H1 (cell line): ENCODE measurements around the gene RIMKLA. TPM values are rescaled to one million over a fixed set of nuclear protein-coding genes. Genes with fewer than 3 reads are reported as not detected.

Experiments
- CTCF ChIA-PET: fragments of 300-600 bp; sonication (Branson Sonifier 250); formaldehyde crosslinking; loops from one replicate; lab custom pipeline; 2021; ENCODE audit not compliant: partially characterized antibody; lab: Charles Lee
- POLR2A ChIA-PET: fragments of 300-600 bp; sonication (Branson Sonifier 250); formaldehyde crosslinking; loops from one replicate; lab custom pipeline; 2021; ENCODE audit warnings: inconsistent platforms; ENCODE audit not compliant: partially characterized antibody; lab: Charles Lee
- DNase-seq, 2 experiments: peaks; one replicate each; pipeline versions ENCODE4 v3.0.0 to v3.0.0-alpha.2; 2010 to 2022; ENCODE audit warnings: low spot score in 2 of 2, low read depth in 1 of 2, mixed read lengths in 1 of 2
- FAIRE-seq: peaks from 2 replicates; lab custom pipeline; 2011; peaks lifted over from hg19 to GRCh38; lab: Jason Lieb, UNC
- H2AFZ ChIP-seq: 2 replicates; pipeline ENCODE4 v1.8.1; 2012; ENCODE audit warnings: low read length, inconsistent platforms
- H2AK5ac ChIP-seq: 2 replicates; pipeline ENCODE4 v1.6.1; 2013; ENCODE audit warnings: low read depth, low read length
- H2BK120ac ChIP-seq: replicated peaks from 2 replicates; pipeline ENCODE3; 2013; ENCODE audit warnings: low read depth, low read length, inconsistent platforms
- H2BK12ac ChIP-seq: 2 replicates; pipeline ENCODE4 v1.6.1; 2013; ENCODE audit warnings: low read depth, low read length
- H2BK15ac ChIP-seq: 2 replicates; pipeline ENCODE4 v1.6.1; 2013; ENCODE audit warnings: low read length
- H2BK20ac ChIP-seq: 2 replicates; pipeline ENCODE4 v1.6.1; 2013; ENCODE audit warnings: low read length
- H2BK5ac ChIP-seq: 2 replicates; pipeline ENCODE4 v1.6.1; 2013; ENCODE audit warnings: low read depth, low read length
- H3K14ac ChIP-seq: 2 replicates; pipeline ENCODE4 v1.6.1; 2013; ENCODE audit warnings: inconsistent platforms; ENCODE audit not compliant: insufficient read length
- H3K18ac ChIP-seq: 2 replicates; pipeline ENCODE4 v1.6.1; 2013; ENCODE audit warnings: low read length; ENCODE audit errors: extremely low read depth
- H3K23ac ChIP-seq: 2 replicates; pipeline ENCODE4 v1.6.1; 2013; ENCODE audit warnings: inconsistent platforms; ENCODE audit not compliant: insufficient read length
- H3K23me2 ChIP-seq: 2 replicates; pipeline ENCODE4 v1.6.1; 2013; ENCODE audit warnings: low read depth, low read length
- H3K27ac ChIP-seq: 2 replicates; pipeline ENCODE4 v1.6.1; 2011; ENCODE audit warnings: low read depth, low read length, inconsistent platforms
- H3K27me3 ChIP-seq, 4 experiments: replicated peaks in 1 of 4; 1 replicate in 1 of 4; 2 replicates in 3 of 4; pipeline versions ENCODE4 v1.6.1 to v1.8.1; 2011 to 2013; ENCODE audit warnings: low read length in 3 of 4, mild to moderate bottlenecking in 3 of 4, inconsistent platforms in 2 of 4, mixed read lengths in 2 of 4, moderate library complexity in 1 of 4; ENCODE audit not compliant: control insufficient read depth in 3 of 4, insufficient read depth in 3 of 4; ENCODE audit errors: extremely low read depth in 1 of 4
- H3K36me3 ChIP-seq, 4 experiments: 2 replicates each; pipeline versions ENCODE4 v1.6.1 to v1.8.1; 2011 to 2013; ENCODE audit warnings: mild to moderate bottlenecking in 4 of 4, low read length in 3 of 4, moderate library complexity in 2 of 4, control low read depth in 1 of 4, inconsistent platforms in 1 of 4; ENCODE audit not compliant: insufficient read depth in 4 of 4, control insufficient read depth in 2 of 4
- H3K4ac ChIP-seq: replicated peaks from 2 replicates; pipeline ENCODE3; 2013; ENCODE audit warnings: low read length, low read depth, mixed read lengths, inconsistent platforms; ENCODE audit not compliant: insufficient read length
- H3K4me1 ChIP-seq, 4 experiments: replicated peaks in 1 of 4; 1 replicate in 1 of 4; 2 replicates in 3 of 4; pipeline versions ENCODE4 v1.6.1 to v1.8.1; 2011 to 2013; ENCODE audit warnings: low read length in 3 of 4, inconsistent platforms in 2 of 4, mixed read lengths in 1 of 4; ENCODE audit not compliant: insufficient read depth in 4 of 4, control insufficient read depth in 3 of 4
- H3K4me2 ChIP-seq, 2 experiments: 2 replicates each; pipeline versions ENCODE4 v1.6.1 to v1.8.1; 2011 to 2013; ENCODE audit warnings: low read depth in 2 of 2, low read length in 2 of 2, control low read depth in 1 of 2, inconsistent platforms in 1 of 2, mild to moderate bottlenecking in 1 of 2; ENCODE audit not compliant: insufficient read depth in 1 of 2
- H3K4me3 ChIP-seq, 4 experiments: fragments of 200-600, 300-600 bp in 1 of 4; sonication (generic), shearing (Covaris generic), sonication (Bioruptor Twin) in 1 of 4; 2 replicates each; pipeline versions ENCODE4 v1.5.1 to v1.8.1; 2011 to 2016; ENCODE audit warnings: low read length in 4 of 4, low read depth in 3 of 4, control low read depth in 2 of 4, inconsistent platforms in 2 of 4, mild to moderate bottlenecking in 2 of 4, mixed read lengths in 1 of 4, moderate library complexity in 1 of 4; ENCODE audit not compliant: insufficient read depth in 2 of 4; ENCODE audit errors: extremely low read depth in 1 of 4
- H3K56ac ChIP-seq: replicated peaks from 2 replicates; pipeline ENCODE3; 2013; ENCODE audit warnings: low read depth, mild to moderate bottlenecking, mixed read lengths, low read length, inconsistent platforms; ENCODE audit not compliant: insufficient read length
- H3K79me1 ChIP-seq: 2 replicates; pipeline ENCODE4 v1.6.1; 2013; ENCODE audit warnings: low read depth, low read length, control low read depth
- H3K79me2 ChIP-seq, 2 experiments: 2 replicates each; pipeline versions ENCODE4 v1.6.1 to v1.8.1; 2012 to 2013; ENCODE audit warnings: low read length in 2 of 2, mild to moderate bottlenecking in 2 of 2, inconsistent platforms in 1 of 2; ENCODE audit not compliant: insufficient read depth in 2 of 2, control insufficient read depth in 1 of 2
- H3K9ac ChIP-seq, 4 experiments: replicated peaks in 1 of 4; 1 replicate in 1 of 4; 2 replicates in 3 of 4; pipeline versions ENCODE4 v1.6.1 to v1.8.1; 2011 to 2013; ENCODE audit warnings: low read depth in 3 of 4, low read length in 3 of 4, control low read depth in 2 of 4, mild to moderate bottlenecking in 2 of 4, moderate library complexity in 2 of 4, inconsistent platforms in 1 of 4; ENCODE audit errors: extremely low read depth in 1 of 4
- H3K9me3 ChIP-seq, 2 experiments: 2 replicates each; pipeline versions ENCODE4 v1.6.1 to v1.8.1; 2012 to 2013; ENCODE audit warnings: mild to moderate bottlenecking in 2 of 2, moderate library complexity in 2 of 2, control low read depth in 1 of 2, inconsistent platforms in 1 of 2, low read depth in 1 of 2, low read length in 1 of 2, mixed read lengths in 1 of 2; ENCODE audit not compliant: insufficient read depth in 2 of 2
- H4K20me1 ChIP-seq, 2 experiments: replicated peaks in 1 of 2; 2 replicates each; pipeline versions ENCODE3 to v1.8.1; 2011 to 2013; ENCODE audit warnings: inconsistent platforms in 2 of 2, low read length in 2 of 2, mild to moderate bottlenecking in 1 of 2; ENCODE audit not compliant: insufficient read depth in 2 of 2, control insufficient read depth in 1 of 2
- H4K5ac ChIP-seq: 2 replicates; pipeline ENCODE4 v1.6.1; 2013; ENCODE audit warnings: low read length, low read depth, mixed read lengths, inconsistent platforms; ENCODE audit not compliant: insufficient read length
- H4K8ac ChIP-seq: 2 replicates; pipeline ENCODE4 v1.8.0; 2013; ENCODE audit warnings: mild to moderate bottlenecking, moderate library complexity, low read length, inconsistent platforms; ENCODE audit not compliant: insufficient read depth; ENCODE audit errors: extremely low read depth
- H4K91ac ChIP-seq: replicated peaks from 2 replicates; pipeline ENCODE3; 2013; ENCODE audit warnings: low read length, mixed read lengths, inconsistent platforms; ENCODE audit not compliant: insufficient read length
- ASH2L ChIP-seq: fragments of 200-600, 300-600 bp; sonication (generic); IDR thresholded peaks from one replicate; pipeline ENCODE4 v1.7.1; 2017; ENCODE audit warnings: low read length
- ATF2 ChIP-seq: IDR thresholded peaks from 2 replicates; pipeline ENCODE4 v1.6.1; 2012; ENCODE audit warnings: low read length, inconsistent platforms
- BRCA1 ChIP-seq: IDR thresholded peaks from 2 replicates; pipeline ENCODE4 v1.6.1; 2012; ENCODE audit warnings: low read depth, low read length, improper control_type of control experiment
- CHD1 ChIP-seq: IDR thresholded peaks from 2 replicates; pipeline ENCODE4 v1.6.1; 2012; ENCODE audit warnings: low read depth, low read length, improper control_type of control experiment
- CTCF ChIP-seq, 3 experiments: IDR thresholded peaks; 1 replicate in 2 of 3; 2 replicates in 1 of 3; pipeline versions ENCODE4 v1.5.1 to v1.6.1; 2011; ENCODE audit warnings: low read length in 3 of 3, mild to moderate bottlenecking in 3 of 3, inconsistent platforms in 2 of 3, low read depth in 1 of 3, moderate library complexity in 1 of 3; ENCODE audit not compliant: insufficient read depth in 1 of 3; ENCODE audit errors: control extremely low read depth in 1 of 3
- EZH2 ChIP-seq: fragments of 200-600 bp; sonication (generic); IDR thresholded peaks from 2 replicates; pipeline ENCODE4 v1.7.1; 2012; ENCODE audit warnings: low read depth, mild to moderate bottlenecking, moderate library complexity, low read length, inconsistent platforms; ENCODE audit not compliant: severe bottlenecking
- PHF8 ChIP-seq: fragments of 200-600 bp; sonication (generic); conservative IDR thresholded peaks from 2 replicates; pipeline ENCODE4 v1.7.1; 2012; ENCODE audit warnings: low read depth, mild to moderate bottlenecking, inconsistent platforms, low read length, moderate library complexity
- SP1 ChIP-seq: IDR thresholded peaks from 2 replicates; pipeline ENCODE4 v1.6.1; 2011; ENCODE audit warnings: low read depth, low read length
- SP4 ChIP-seq: IDR thresholded peaks from 2 replicates; pipeline ENCODE4 v1.6.1; 2012; ENCODE audit warnings: low read length, inconsistent platforms
- TEAD4 ChIP-seq: IDR thresholded peaks from 2 replicates; pipeline ENCODE4 v1.6.1; 2012; ENCODE audit warnings: low read depth, low read length, inconsistent platforms, mixed read lengths
- WGBS, 2 experiments: shearing (Covaris generic) in 1 of 2; methylation state at CpG; one replicate each; pipeline versions ENCODE4 v1.1.6 to v1.1.7; 2013 to 2015; ENCODE audit warnings: low lambda C conversion rate in 2 of 2, mixed read lengths in 2 of 2, inconsistent platforms in 1 of 2, low coverage in 1 of 2, missing lambda C conversion rate in 1 of 2; ENCODE audit not compliant: insufficient replicate concordance in 2 of 2, insufficient coverage in 1 of 2, insufficient read length in 1 of 2; ENCODE audit errors: extremely low coverage in 1 of 2, missing lambda C conversion rate in 1 of 2; 5-methylcytosine and 5-hydroxymethylcytosine counted together
- polyA plus RNA-seq, 7 experiments: library from polyadenylated mRNA; depleted of rRNA in 3 of 7; stranded (reverse) in 5 of 7; unstranded in 2 of 7; fragments of >200 nt in 5 of 7; fragments of 200-250 nt in 2 of 7; gene quantifications; 1 replicate in 5 of 7; 2 replicates in 1 of 7; 4 replicates in 1 of 7; pipeline versions ENCODE4 v1.2.1 to v1.2.3, GENCODE V29; 2011 to 2013; ENCODE audit warnings: missing spikeins in 2 of 7, mixed read lengths in 2 of 7
- total RNA-seq: library from RNA; stranded (reverse); fragmentation: NEBNext Ultra II Directional; extraction: Animal tissue kit (Norgen Biotek cat#: 25700); gene quantifications from 2 replicates; pipeline ENCODE4 v1.2.1, GENCODE V29; 2021

RIMKLA gene
- total and polyA plus RNA-seq, 2 of the 8 experiments (the other 6 are each of a cell fraction or from before 2014, with no cell fraction given), result 3.2 to 5.8 TPM

DNA sequence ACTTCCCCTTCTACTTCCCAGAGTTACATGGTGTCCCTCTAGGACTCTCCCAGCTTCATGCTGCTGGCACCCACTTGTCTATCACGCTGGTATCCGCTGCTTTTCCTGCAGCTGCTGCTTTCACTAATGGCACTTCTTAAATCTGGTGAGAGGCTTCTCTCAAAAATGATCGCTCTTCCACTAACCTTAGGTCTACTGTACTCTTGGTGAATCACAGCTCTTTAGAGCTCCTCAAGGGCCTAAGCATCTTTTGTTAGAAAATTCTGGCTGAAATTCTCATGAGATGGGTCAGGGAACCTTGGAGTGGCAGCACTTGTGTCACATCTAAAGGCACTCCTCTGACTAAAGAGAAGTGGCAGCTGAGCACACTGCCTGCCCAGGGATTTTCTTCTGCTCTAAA is 43.1 kb downstream of the RIMKLA start:
- Histone ChIP-seq H3K56ac (no peak overlapping the region), H4K8ac (no peak overlapping the region), H4K20me1 (no peaks in the 10 kb centered on the region), H3K23me2 (no peaks in the 10 kb centered on the region), H3K14ac (no peak overlapping the region), H3K79me2 (no peaks in the 10 kb centered on the region), H3K9me3 (no peaks in the 10 kb centered on the region), H2BK120ac (no peak overlapping the region), H3K4me1 (peaks cover 0 to 8% (median 0%) of the 10 kb centered on the region in 4 experiments; a peak in 2 of 7 replicates), H3K79me1 (no peaks in the 10 kb centered on the region), H3K27me3 (no peaks in the 10 kb centered on the region), H2BK15ac (no peak overlapping the region), H3K4me2 (no peak overlapping the region), H2BK12ac (no peak overlapping the region), H2BK20ac (no peak overlapping the region), H4K91ac (no peak overlapping the region), H2AFZ (no peak overlapping the region), H2AK5ac (no peak overlapping the region), H3K27ac (no peak overlapping the region), H3K18ac (no peak overlapping the region), H4K5ac (no peak overlapping the region), H3K9ac (no peak overlapping the region), H3K23ac (no peak overlapping the region), H2BK5ac (no peak overlapping the region), H3K36me3 (no peaks in the 10 kb centered on the region), H3K4ac (no peak overlapping the region), H3K4me3 (no peak overlapping the region)
- no peak for DNase-seq
- whole genome bisulfite sequencing, 2 experiments, result 90% methylated on average over 3 of the region's 3 CpGs; no CpG with 5 or more reads in 1 of the 2 experiments
- no peak for FAIRE-seq
- CTCF ChIA-PET, result interaction anchor here (1.2 kb wide), 1 partner anchor 111 kb away, joined by 3 read pairs; no protein-coding TSS in a partner anchor
- POLR2A ChIA-PET, result no interaction called here
- TF ChIP-seq SP4 (no peak), EZH2 (no peak), CHD1 (no peak), ATF2 (no peak), CTCF (IDR thresholded peaks at IDR 0.05; ENCODE audit: control extremely low read depth in 1 of 3, insufficient read depth in 1 of 3, low read depth in 1 of 3, low read length in 3 of 3) (no peak), BRCA1 (no peak), TEAD4 (no peak), ASH2L (no peak), SP1 (no peak), PHF8 (no peak)
